HepG2 (cell line): ENCODE results near the gene SKIL. TPM values are rescaled to one million over a fixed set of nuclear protein-coding genes. Genes with fewer than 3 reads are reported as not detected.

ENCODE experiments used
- ATF7-NPFF ChIP-seq: sonication (generic); formaldehyde crosslinking; IDR thresholded peaks from 2 replicates; pipeline ENCODE4 v1.8.1; 2023; ENCODE audit warnings: mild to moderate bottlenecking, low read depth, missing genetic modification reagents, moderate library complexity
- CBX1 ChIP-seq: IDR thresholded peaks from one replicate; pipeline ENCODE4 v1.6.1; 2016; ENCODE audit warnings: antibody characterized with exemption, low read depth
- KDM5B ChIP-seq: sonication (generic); formaldehyde crosslinking; IDR thresholded peaks from 2 replicates; pipeline ENCODE4 v1.4.0; 2020; ENCODE audit warnings: missing genetic modification reagents, mild to moderate bottlenecking, borderline replicate concordance
- PHF8 ChIP-seq: sonication (generic); formaldehyde crosslinking; IDR thresholded peaks from 2 replicates; pipeline ENCODE4 v1.5.0; 2020; ENCODE audit warnings: missing genetic modification reagents
- RBFOX2 ChIP-seq: fragments of 200-400 bp; formaldehyde crosslinking; IDR thresholded peaks from 2 replicates; pipeline ENCODE4 v1.6.1; 2017; ENCODE audit warnings: low read depth, mild to moderate bottlenecking, low read length
- TAF1 ChIP-seq: sonication (generic); formaldehyde crosslinking; IDR thresholded peaks from 2 replicates; pipeline ENCODE4 v1.4.0; 2020; ENCODE audit warnings: missing genetic modification reagents
- TBX2 ChIP-seq: sonication (generic); formaldehyde crosslinking; IDR thresholded peaks from 2 replicates; pipeline ENCODE4 v1.5.0; 2020; ENCODE audit warnings: missing genetic modification reagents, mild to moderate bottlenecking, borderline replicate concordance
- YEATS2 ChIP-seq: sonication (generic); formaldehyde crosslinking; IDR thresholded peaks from 2 replicates; pipeline ENCODE4 v1.4.0; 2020; ENCODE audit warnings: missing genetic modification reagents, borderline replicate concordance
- ZBTB7A ChIP-seq: sonication (generic); formaldehyde crosslinking; IDR thresholded peaks from 2 replicates; pipeline ENCODE4 v1.8.0; 2022; ENCODE audit warnings: mild to moderate bottlenecking, missing genetic modification reagents
- ZNF605 ChIP-seq: sonication (generic); formaldehyde crosslinking; IDR thresholded peaks from 2 replicates; pipeline ENCODE4 v1.8.0; 2022; ENCODE audit warnings: mild to moderate bottlenecking, missing genetic modification reagents
- polyA plus RNA-seq, 8 experiments: library from polyadenylated mRNA; depleted of rRNA in 3 of 8; stranded (reverse) in 7 of 8; unstranded in 1 of 8; fragments of >200 nt; fragmentation: Illumina TruSeq in 4 of 8; extraction: Trizol in 4 of 8; gene quantifications; 2 replicates each; pipeline versions ENCODE4 v1.2.1 to v1.2.3, GENCODE V29; 2011 to 2016; ENCODE audit warnings: low read depth in 4 of 8, missing spikeins in 1 of 8, mixed read lengths in 1 of 8; ENCODE audit not compliant: insufficient read depth in 1 of 8
- total RNA-seq, 5 experiments: library from RNA; depleted of rRNA; stranded (reverse); fragments of >200 nt; fragmentation: Illumina TruSeq; extraction: Trizol; gene quantifications; 2 replicates each; pipeline ENCODE4 v1.2.3, GENCODE V29; 2016; ENCODE audit warnings: low read depth in 1 of 5
- TF ChIP-seq, protein P1 (sequence below): sonication (generic); formaldehyde crosslinking; IDR thresholded peaks from 2 replicates; pipeline ENCODE4 v1.4.0; 2020; ENCODE audit warnings: missing genetic modification reagents, borderline replicate concordance
- TF ChIP-seq, protein P2 (sequence below): sonication (generic); formaldehyde crosslinking; IDR thresholded peaks from 2 replicates; pipeline ENCODE4 v1.8.0; 2022; ENCODE audit warnings: mild to moderate bottlenecking, missing genetic modification reagents, moderate library complexity
- TF ChIP-seq, protein P3 (sequence below): IDR thresholded peaks from 2 replicates; pipeline ENCODE4 v1.6.1; 2016; ENCODE audit warnings: missing biosample characterization, missing genetic modification reagents, low read depth
- TF ChIP-seq, protein P4 (sequence below): sonication (generic); formaldehyde crosslinking; IDR thresholded peaks from 2 replicates; pipeline ENCODE4 v1.4.0; 2020; ENCODE audit warnings: missing genetic modification reagents
- TF ChIP-seq, protein P5 (sequence below): sonication (generic); formaldehyde crosslinking; IDR thresholded peaks from 2 replicates; pipeline ENCODE4 v1.5.0; 2020; ENCODE audit warnings: mild to moderate bottlenecking, missing genetic modification reagents, borderline replicate concordance

The SKIL gene
- total and polyA plus RNA-seq, 2 of the 13 experiments (the other 11 are each of a cell fraction or from before 2014, with no cell fraction given) = 5.2 to 20.7 TPM

DNA sequence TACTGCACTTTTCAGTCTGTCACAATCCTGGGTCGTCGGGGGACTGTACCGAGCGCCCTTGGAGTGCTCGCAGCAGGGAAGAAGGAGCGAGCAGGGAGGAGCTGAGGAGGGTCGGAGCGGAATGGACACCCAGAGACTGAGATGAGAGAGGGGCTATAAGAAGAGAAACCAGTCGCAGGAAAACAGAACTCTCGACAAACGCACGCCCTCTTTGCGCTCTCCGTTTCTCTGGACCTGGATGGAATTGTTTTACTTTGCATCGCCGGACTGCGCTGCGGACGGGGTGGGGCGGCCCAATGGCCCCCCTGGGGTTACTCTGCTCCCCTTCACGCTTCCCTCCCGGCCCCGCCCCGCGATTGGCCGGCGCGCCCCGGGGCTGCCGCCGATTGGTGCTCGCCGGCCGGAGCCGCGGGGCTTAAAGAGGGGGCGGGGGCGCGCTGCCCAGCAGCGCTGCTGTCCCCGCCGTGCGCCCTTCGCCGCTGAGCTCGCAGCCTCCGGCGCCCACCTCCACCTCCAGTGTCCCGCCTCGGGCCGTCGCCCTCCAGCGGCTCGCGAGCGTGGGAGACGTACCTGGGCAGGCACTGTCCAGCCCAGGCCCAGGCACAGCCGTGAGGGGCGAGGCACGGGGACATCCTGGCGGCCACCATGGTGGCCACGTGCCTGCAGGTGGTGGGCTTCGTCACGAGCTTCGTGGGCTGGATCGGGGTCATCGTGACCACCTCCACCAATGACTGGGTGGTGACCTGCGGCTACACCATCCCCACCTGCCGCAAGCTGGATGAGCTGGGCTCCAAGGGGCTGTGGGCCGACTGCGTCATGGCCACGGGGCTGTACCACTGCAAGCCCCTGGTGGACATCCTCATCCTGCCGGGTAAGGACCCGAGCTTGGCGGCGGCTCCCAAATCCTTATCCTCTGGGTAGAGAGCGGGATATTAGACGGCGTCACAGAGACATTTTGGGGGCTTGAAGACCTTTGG is 61.2 kb downstream of the SKIL start, which contains the start of gene CLDN11 (continued):
- TF ChIP-seq, protein P1, sequence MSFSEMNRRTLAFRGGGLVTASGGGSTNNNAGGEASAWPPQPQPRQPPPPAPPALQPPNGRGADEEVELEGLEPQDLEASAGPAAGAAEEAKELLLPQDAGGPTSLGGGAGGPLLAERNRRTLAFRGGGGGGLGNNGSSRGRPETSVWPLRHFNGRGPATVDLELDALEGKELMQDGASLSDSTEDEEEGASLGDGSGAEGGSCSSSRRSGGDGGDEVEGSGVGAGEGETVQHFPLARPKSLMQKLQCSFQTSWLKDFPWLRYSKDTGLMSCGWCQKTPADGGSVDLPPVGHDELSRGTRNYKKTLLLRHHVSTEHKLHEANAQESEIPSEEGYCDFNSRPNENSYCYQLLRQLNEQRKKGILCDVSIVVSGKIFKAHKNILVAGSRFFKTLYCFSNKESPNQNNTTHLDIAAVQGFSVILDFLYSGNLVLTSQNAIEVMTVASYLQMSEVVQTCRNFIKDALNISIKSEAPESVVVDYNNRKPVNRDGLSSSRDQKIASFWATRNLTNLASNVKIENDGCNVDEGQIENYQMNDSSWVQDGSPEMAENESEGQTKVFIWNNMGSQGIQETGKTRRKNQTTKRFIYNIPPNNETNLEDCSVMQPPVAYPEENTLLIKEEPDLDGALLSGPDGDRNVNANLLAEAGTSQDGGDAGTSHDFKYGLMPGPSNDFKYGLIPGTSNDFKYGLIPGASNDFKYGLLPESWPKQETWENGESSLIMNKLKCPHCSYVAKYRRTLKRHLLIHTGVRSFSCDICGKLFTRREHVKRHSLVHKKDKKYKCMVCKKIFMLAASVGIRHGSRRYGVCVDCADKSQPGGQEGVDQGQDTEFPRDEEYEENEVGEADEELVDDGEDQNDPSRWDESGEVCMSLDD (CRISPR knock-in tag) = 0 out of 2 replicates have a peak, but pooled peaks have one; percentile 36
- TF ChIP-seq PHF8 (CRISPR knock-in tag) = no peak
- TF ChIP-seq, protein P2, sequence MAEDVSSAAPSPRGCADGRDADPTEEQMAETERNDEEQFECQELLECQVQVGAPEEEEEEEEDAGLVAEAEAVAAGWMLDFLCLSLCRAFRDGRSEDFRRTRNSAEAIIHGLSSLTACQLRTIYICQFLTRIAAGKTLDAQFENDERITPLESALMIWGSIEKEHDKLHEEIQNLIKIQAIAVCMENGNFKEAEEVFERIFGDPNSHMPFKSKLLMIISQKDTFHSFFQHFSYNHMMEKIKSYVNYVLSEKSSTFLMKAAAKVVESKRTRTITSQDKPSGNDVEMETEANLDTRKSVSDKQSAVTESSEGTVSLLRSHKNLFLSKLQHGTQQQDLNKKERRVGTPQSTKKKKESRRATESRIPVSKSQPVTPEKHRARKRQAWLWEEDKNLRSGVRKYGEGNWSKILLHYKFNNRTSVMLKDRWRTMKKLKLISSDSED (CRISPR knock-in tag) = 0 out of 2 replicates have a peak, but pooled peaks have one; percentile 38
- peak; percentile 30; the same call in 1 of the 2 replicates for TF ChIP-seq ZBTB7A (CRISPR knock-in tag)
- TF ChIP-seq, protein P3, sequence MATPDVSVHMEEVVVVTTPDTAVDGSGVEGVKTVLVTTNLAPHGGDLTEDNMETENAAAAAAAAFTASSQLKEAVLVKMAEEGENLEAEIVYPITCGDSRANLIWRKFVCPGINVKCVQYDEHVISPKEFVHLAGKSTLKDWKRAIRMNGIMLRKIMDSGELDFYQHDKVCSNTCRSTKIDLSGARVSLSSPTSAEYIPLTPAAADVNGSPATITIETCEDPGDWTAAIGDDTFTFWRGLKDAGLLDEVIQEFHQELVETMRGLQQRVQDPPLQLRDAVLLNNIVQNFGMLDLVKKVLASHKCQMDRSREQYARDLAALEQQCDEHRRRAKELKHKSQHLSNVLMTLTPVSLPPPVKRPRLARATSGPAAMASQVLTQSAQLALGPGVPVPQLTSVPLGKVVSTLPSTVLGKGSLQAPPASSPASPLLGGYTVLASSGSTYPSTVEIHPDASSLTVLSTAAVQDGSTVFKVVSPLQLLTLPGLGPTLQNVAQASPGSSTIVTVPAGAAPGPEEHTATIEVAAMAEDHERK (CRISPR knock-in tag) = no peak
- 0 out of 2 replicates have a peak, but pooled peaks have one; percentile 31 for TF ChIP-seq TAF1
- no peak for TF ChIP-seq ZNF605
- TF ChIP-seq KDM5B = 0 out of 2 replicates have a peak, but pooled peaks have one; percentile 17
- TF ChIP-seq, protein P4, sequence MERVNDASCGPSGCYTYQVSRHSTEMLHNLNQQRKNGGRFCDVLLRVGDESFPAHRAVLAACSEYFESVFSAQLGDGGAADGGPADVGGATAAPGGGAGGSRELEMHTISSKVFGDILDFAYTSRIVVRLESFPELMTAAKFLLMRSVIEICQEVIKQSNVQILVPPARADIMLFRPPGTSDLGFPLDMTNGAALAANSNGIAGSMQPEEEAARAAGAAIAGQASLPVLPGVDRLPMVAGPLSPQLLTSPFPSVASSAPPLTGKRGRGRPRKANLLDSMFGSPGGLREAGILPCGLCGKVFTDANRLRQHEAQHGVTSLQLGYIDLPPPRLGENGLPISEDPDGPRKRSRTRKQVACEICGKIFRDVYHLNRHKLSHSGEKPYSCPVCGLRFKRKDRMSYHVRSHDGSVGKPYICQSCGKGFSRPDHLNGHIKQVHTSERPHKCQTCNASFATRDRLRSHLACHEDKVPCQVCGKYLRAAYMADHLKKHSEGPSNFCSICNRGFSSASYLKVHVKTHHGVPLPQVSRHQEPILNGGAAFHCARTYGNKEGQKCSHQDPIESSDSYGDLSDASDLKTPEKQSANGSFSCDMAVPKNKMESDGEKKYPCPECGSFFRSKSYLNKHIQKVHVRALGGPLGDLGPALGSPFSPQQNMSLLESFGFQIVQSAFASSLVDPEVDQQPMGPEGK (CRISPR knock-in tag) = peak; percentile 88
- peak; percentile 60 for TF ChIP-seq RBFOX2
- TF ChIP-seq ATF7-NPFF (CRISPR knock-in tag) = peak; percentile 59; the same call in 1 of the 2 replicates
- peak; percentile 50 for TF ChIP-seq CBX1
- TF ChIP-seq TBX2 (CRISPR knock-in tag) = peak; percentile 25; the same call in 1 of the 2 replicates
- TF ChIP-seq, protein P5, sequence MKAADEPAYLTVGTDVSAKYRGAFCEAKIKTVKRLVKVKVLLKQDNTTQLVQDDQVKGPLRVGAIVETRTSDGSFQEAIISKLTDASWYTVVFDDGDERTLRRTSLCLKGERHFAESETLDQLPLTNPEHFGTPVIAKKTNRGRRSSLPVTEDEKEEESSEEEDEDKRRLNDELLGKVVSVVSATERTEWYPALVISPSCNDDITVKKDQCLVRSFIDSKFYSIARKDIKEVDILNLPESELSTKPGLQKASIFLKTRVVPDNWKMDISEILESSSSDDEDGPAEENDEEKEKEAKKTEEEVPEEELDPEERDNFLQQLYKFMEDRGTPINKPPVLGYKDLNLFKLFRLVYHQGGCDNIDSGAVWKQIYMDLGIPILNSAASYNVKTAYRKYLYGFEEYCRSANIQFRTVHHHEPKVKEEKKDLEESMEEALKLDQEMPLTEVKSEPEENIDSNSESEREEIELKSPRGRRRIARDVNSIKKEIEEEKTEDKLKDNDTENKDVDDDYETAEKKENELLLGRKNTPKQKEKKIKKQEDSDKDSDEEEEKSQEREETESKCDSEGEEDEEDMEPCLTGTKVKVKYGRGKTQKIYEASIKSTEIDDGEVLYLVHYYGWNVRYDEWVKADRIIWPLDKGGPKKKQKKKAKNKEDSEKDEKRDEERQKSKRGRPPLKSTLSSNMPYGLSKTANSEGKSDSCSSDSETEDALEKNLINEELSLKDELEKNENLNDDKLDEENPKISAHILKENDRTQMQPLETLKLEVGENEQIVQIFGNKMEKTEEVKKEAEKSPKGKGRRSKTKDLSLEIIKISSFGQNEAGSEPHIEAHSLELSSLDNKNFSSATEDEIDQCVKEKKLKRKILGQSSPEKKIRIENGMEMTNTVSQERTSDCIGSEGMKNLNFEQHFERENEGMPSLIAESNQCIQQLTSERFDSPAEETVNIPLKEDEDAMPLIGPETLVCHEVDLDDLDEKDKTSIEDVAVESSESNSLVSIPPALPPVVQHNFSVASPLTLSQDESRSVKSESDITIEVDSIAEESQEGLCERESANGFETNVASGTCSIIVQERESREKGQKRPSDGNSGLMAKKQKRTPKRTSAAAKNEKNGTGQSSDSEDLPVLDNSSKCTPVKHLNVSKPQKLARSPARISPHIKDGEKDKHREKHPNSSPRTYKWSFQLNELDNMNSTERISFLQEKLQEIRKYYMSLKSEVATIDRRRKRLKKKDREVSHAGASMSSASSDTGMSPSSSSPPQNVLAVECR (CRISPR knock-in tag) = peak; percentile 62
- TF ChIP-seq YEATS2 = no peak
